Left ventricle myocardium inferior (tissue), 1 donor: ENCODE measurements around the gene IPO4. TPM values are rescaled to one million over a fixed set of nuclear protein-coding genes. Genes with fewer than 3 reads are reported as not detected.

Experiments used
- DNase-seq: peaks from one replicate; pipeline ENCODE4 v3.0.0-alpha.2; 2020
- H3K27ac ChIP-seq: fragments of 200-600 bp; replicated peaks from 2 replicates; pipeline ENCODE4 v1.8.0; 2021
- H3K27me3 ChIP-seq: fragments of 200-600 bp; 2 replicates; pipeline ENCODE4 v1.8.0; 2021; ENCODE audit warnings: low read depth
- H3K36me3 ChIP-seq: fragments of 200-600 bp; 2 replicates; pipeline ENCODE4 v1.8.0; 2021
- H3K4me1 ChIP-seq: fragments of 200-600 bp; 2 replicates; pipeline ENCODE4 v1.8.0; 2021
- H3K4me3 ChIP-seq: fragments of 200-600 bp; 2 replicates; pipeline ENCODE4 v1.8.0; 2021; ENCODE audit warnings: mild to moderate bottlenecking, moderate library complexity
- H3K9me3 ChIP-seq: fragments of 200-600 bp; replicated peaks from 2 replicates; pipeline ENCODE4 v1.8.0; 2021
- CTCF ChIP-seq: fragments of 200-600 bp; IDR thresholded peaks from 2 replicates; pipeline ENCODE4 v1.8.0; 2021; ENCODE audit warnings: antibody characterized with exemption, mild to moderate bottlenecking, borderline replicate concordance
- intact Hi-C: fragments of 100-400 bp; cut with micrococcal nuclease; formaldehyde crosslinking; loops from one replicate; pipeline ENCODE4 v1.11.0; 2022
- total RNA-seq: library from RNA; stranded (reverse); fragmentation: NEBNext Ultra II Directional; extraction: Animal tissue kit (Norgen Biotek cat#: 25700); gene quantifications from one replicate; pipeline ENCODE4 v1.2.1, GENCODE V29; 2021
- donor health status: DM: no; HTN: yes; CAD: no; lungs with severe emphysema.

Gene IPO4
- total RNA-seq, 1 donor from 2014 or later, result 13.3 TPM

- Histone ChIP-seq H3K36me3 (peaks cover 70% of the 10 kb centered on the region), H3K9me3 (no peaks in the 10 kb centered on the region), H3K4me1 (peaks cover 22% of the 10 kb centered on the region), H3K27me3 (no peaks in the 10 kb centered on the region), H3K27ac (no peak overlapping the region), H3K4me3 (no peak overlapping the region)
- intact Hi-C loops, result no loop called here
- no peak for DNase-seq
- TF ChIP-seq CTCF, result no peak
Measured at GRCh38 chr14:24185741-24186140, 2.9 kb downstream of the IPO4 start.

- Histone ChIP-seq H3K4me3 (no peak overlapping the region), H3K4me1 (peaks cover 30% of the 10 kb centered on the region), H3K36me3 (peaks cover 65% of the 10 kb centered on the region), H3K9me3 (no peaks in the 10 kb centered on the region), H3K27me3 (no peaks in the 10 kb centered on the region), H3K27ac (no peak overlapping the region)
- TF ChIP-seq CTCF, result no peak
- intact Hi-C loops, result no loop called here
- DNase-seq, result no peak
Measured at GRCh38 chr14:24185026-24185425, 3.6 kb downstream of the IPO4 start.

GRCh38 chr14:24184104-24184970 lies 4.3 kb downstream of the IPO4 start:
- no peak for TF ChIP-seq CTCF
- Histone ChIP-seq H3K27ac (no peak overlapping the region), H3K27me3 (no peaks in the 10 kb centered on the region), H3K9me3 (no peaks in the 10 kb centered on the region), H3K4me1 (peaks cover 36% of the 10 kb centered on the region), H3K4me3 (no peak overlapping the region), H3K36me3 (peaks cover 68% of the 10 kb centered on the region)
- intact Hi-C loops, result no loop called here
- no peak for DNase-seq

- H3K9me3 ChIP-seq, result no peaks in the 10 kb centered on the region
- intact Hi-C loops, result no loop called here
- H3K4me3 ChIP-seq, result no peak overlapping the region
- no peaks in the 10 kb centered on the region for H3K27me3 ChIP-seq
- peaks cover 25% of the 10 kb centered on the region for H3K4me1 ChIP-seq
- H3K27ac ChIP-seq, result no peak overlapping the region
- H3K36me3 ChIP-seq, result peaks cover 76% of the 10 kb centered on the region
- no peak for DNase-seq
- TF ChIP-seq CTCF, result no peak
Measured at GRCh38 chr14:24183014-24183481, 5.6 kb downstream of the IPO4 start.

GRCh38 chr14:24182110-24182882 lies 6.3 kb downstream of the IPO4 start:
- Histone ChIP-seq H3K36me3 (peaks cover 84% of the 10 kb centered on the region), H3K27me3 (no peaks in the 10 kb centered on the region), H3K4me3 (no peak overlapping the region), H3K4me1 (peaks cover 18% of the 10 kb centered on the region), H3K9me3 (no peaks in the 10 kb centered on the region), H3K27ac (no peak overlapping the region)
- intact Hi-C loops, result no loop called here
- no peak for DNase-seq
- TF ChIP-seq CTCF, result no peak
